GM12878 (cell line): ENCODE measurements around the gene QPRT. TPM values are rescaled to one million over a fixed set of nuclear protein-coding genes. Genes with fewer than 3 reads are reported as not detected.

Experiments used
- CREM ChIP-seq: IDR thresholded peaks from 2 replicates; pipeline ENCODE4 v1.6.1; 2014; ENCODE audit warnings: antibody characterized with exemption, low read depth
- EP300 ChIP-seq, 2 experiments: fragments of 150-350 bp in 1 of 2; IDR thresholded peaks; 2 replicates each; pipeline ENCODE4 v1.6.1; 2011 to 2012; ENCODE audit warnings: low read depth in 2 of 2, low read length in 2 of 2, borderline replicate concordance in 1 of 2, improper control_type of control experiment in 1 of 2, inconsistent platforms in 1 of 2; ENCODE audit not compliant: control insufficient read depth in 1 of 2
- GATAD2B ChIP-seq: fragments of 450-650 bp; conservative IDR thresholded peaks from 2 replicates; pipeline ENCODE4 v1.6.1; 2017; ENCODE audit warnings: low read depth, mild to moderate bottlenecking, moderate library complexity
- IKZF1 ChIP-seq: fragments of 450-650 bp; conservative IDR thresholded peaks from 2 replicates; pipeline ENCODE4 v1.6.1; 2017; ENCODE audit warnings: antibody characterized with exemption, mild to moderate bottlenecking
- MEF2B ChIP-seq: fragments of 450-650 bp; IDR thresholded peaks from 2 replicates; pipeline ENCODE4 v1.6.1; 2018; ENCODE audit warnings: mild to moderate bottlenecking, moderate library complexity; ENCODE audit not compliant: partially characterized antibody, poor library complexity, severe bottlenecking
- MXI1 ChIP-seq: fragments of 150-350 bp; IDR thresholded peaks from 2 replicates; pipeline ENCODE4 v1.6.1; 2011; ENCODE audit warnings: low read depth, mild to moderate bottlenecking, inconsistent platforms, low read length, improper control_type of control experiment
- NFIC ChIP-seq: IDR thresholded peaks from 2 replicates; pipeline ENCODE4 v1.6.1; 2012; ENCODE audit warnings: low read depth, mild to moderate bottlenecking, inconsistent platforms, low read length, moderate library complexity
- RELA ChIP-seq: fragments of 450-650 bp; IDR thresholded peaks from 2 replicates; pipeline ENCODE4 v1.8.0; 2014; ENCODE audit warnings: borderline replicate concordance; ENCODE audit not compliant: partially characterized antibody
- SMAD5 ChIP-seq: IDR thresholded peaks from 2 replicates; pipeline ENCODE4 v1.6.1; 2016; ENCODE audit warnings: antibody characterized with exemption, low read depth
- STAT1 ChIP-seq: fragments of 450-650 bp; conservative IDR thresholded peaks from 2 replicates; pipeline ENCODE4 v1.6.1; 2014; ENCODE audit warnings: antibody characterized with exemption, mild to moderate bottlenecking
- TBL1XR1 ChIP-seq: IDR thresholded peaks from 2 replicates; pipeline ENCODE4 v1.6.1; 2012; ENCODE audit warnings: low read depth, low read length, improper control_type of control experiment
- YY1 ChIP-seq: IDR thresholded peaks from 2 replicates; pipeline ENCODE4 v1.6.1; 2011; ENCODE audit warnings: low read depth, mild to moderate bottlenecking, low read length
- ZNF207 ChIP-seq: fragments of 450-650 bp; IDR thresholded peaks from 2 replicates; pipeline ENCODE4 v1.6.1; 2014; ENCODE audit warnings: antibody characterized with exemption, mild to moderate bottlenecking, borderline replicate concordance
- ZNF622 ChIP-seq: fragments of 450-650 bp; IDR thresholded peaks from 2 replicates; pipeline ENCODE4 v1.6.1; 2017; ENCODE audit warnings: mild to moderate bottlenecking, inconsistent platforms
- polyA plus RNA-seq, 11 experiments: library from polyadenylated mRNA; depleted of rRNA in 4 of 11; unstranded in 6 of 11; stranded (reverse) in 5 of 11; fragments of >200 nt; fragmentation: Nextera tagmentation in 4 of 11; fragmentation: Illumina TruSeq in 1 of 11; extraction: Ambion mirVana in 4 of 11; extraction: Trizol in 1 of 11; gene quantifications; 1 replicate in 1 of 11; 2 replicates in 10 of 11; pipeline versions ENCODE4 v1.2.1 to v1.2.3, GENCODE V29; 2011 to 2016; ENCODE audit warnings: inconsistent platforms in 2 of 11, missing spikeins in 2 of 11, low read depth in 1 of 11
- total RNA-seq, 4 experiments: library from RNA; depleted of rRNA in 3 of 4; stranded (reverse); fragments of >200 nt in 3 of 4; fragmentation: Illumina TruSeq in 1 of 4; extraction: Trizol in 1 of 4; gene quantifications; 2 replicates each; pipeline versions ENCODE4 v1.2.1 to v1.2.3, GENCODE V29; 2013 to 2021
- TF ChIP-seq, protein P1 (sequence below): fragments of 450-650 bp; IDR thresholded peaks from 2 replicates; pipeline ENCODE4 v1.6.1; 2018; ENCODE audit warnings: mild to moderate bottlenecking, low read depth, moderate library complexity; ENCODE audit not compliant: partially characterized antibody
- TF ChIP-seq, protein P2 (sequence below): fragments of 450-650 bp; IDR thresholded peaks from 2 replicates; pipeline ENCODE4 v1.6.1; 2016; ENCODE audit warnings: mild to moderate bottlenecking
- TF ChIP-seq, protein P3 (sequence below): fragments of 450-650 bp; IDR thresholded peaks from 2 replicates; pipeline ENCODE4 v1.6.1; 2017; ENCODE audit warnings: low read depth, mild to moderate bottlenecking, moderate library complexity

QPRT gene
- total and polyA plus RNA-seq, 10 of the 15 experiments (the other 5 are each of a cell fraction or from before 2014, with no cell fraction given), result 2.7 to 43.0 (median 31.3) TPM

DNA sequence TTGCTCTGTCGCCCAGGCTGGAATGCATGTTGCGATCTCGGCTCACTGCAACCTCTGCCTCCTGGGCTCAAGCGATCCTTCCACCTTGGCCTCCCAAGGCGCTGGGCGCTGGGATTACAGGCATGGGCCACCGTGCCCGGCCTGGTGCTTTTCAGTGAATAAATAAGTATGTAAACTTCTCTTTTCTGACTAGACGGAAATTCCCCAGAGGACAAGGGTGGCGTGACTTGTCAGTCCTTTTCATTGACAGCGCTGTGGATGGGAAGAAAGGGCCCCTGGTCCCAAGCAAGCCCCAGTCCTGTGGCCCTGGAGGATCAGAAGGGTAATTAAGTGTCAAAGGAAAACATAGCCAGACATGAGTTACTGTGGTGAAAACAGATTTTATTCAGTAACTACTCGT, 25.5 kb upstream of the QPRT start (continued):
- TF ChIP-seq ZNF622, result no peak
- peak; percentile 94 for TF ChIP-seq MEF2B
- no peak for TF ChIP-seq TBL1XR1
- TF ChIP-seq ZNF207, result no peak
- TF ChIP-seq, protein P1, sequence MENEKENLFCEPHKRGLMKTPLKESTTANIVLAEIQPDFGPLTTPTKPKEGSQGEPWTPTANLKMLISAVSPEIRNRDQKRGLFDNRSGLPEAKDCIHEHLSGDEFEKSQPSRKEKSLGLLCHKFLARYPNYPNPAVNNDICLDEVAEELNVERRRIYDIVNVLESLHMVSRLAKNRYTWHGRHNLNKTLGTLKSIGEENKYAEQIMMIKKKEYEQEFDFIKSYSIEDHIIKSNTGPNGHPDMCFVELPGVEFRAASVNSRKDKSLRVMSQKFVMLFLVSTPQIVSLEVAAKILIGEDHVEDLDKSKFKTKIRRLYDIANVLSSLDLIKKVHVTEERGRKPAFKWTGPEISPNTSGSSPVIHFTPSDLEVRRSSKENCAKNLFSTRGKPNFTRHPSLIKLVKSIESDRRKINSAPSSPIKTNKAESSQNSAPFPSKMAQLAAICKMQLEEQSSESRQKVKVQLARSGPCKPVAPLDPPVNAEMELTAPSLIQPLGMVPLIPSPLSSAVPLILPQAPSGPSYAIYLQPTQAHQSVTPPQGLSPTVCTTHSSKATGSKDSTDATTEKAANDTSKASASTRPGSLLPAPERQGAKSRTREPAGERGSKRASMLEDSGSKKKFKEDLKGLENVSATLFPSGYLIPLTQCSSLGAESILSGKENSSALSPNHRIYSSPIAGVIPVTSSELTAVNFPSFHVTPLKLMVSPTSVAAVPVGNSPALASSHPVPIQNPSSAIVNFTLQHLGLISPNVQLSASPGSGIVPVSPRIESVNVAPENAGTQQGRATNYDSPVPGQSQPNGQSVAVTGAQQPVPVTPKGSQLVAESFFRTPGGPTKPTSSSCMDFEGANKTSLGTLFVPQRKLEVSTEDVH, result no peak
- no peak for TF ChIP-seq YY1
- TF ChIP-seq RELA, result peak; percentile 40
- TF ChIP-seq SMAD5, result no peak
- TF ChIP-seq STAT1, result no peak
- peak; percentile 28; the same call in 1 of the 2 replicates for TF ChIP-seq NFIC
- peak in 1 of 2 experiments; percentile 37; a peak in 2 of 4 replicates for TF ChIP-seq EP300 (IDR thresholded peaks at IDR 0.05; ENCODE audit: borderline replicate concordance in 1 of 2, control insufficient read depth in 1 of 2, low read depth in 2 of 2, low read length in 2 of 2)
- 0 out of 2 replicates have a peak, but pooled peaks have one; percentile 24 for TF ChIP-seq CREM
- TF ChIP-seq IKZF1, result peak; percentile 84
- TF ChIP-seq MXI1, result 0 out of 2 replicates have a peak, but pooled peaks have one; percentile 40
- TF ChIP-seq GATAD2B, result peak; percentile 74; the same call in 1 of the 2 replicates
- TF ChIP-seq, protein P2, sequence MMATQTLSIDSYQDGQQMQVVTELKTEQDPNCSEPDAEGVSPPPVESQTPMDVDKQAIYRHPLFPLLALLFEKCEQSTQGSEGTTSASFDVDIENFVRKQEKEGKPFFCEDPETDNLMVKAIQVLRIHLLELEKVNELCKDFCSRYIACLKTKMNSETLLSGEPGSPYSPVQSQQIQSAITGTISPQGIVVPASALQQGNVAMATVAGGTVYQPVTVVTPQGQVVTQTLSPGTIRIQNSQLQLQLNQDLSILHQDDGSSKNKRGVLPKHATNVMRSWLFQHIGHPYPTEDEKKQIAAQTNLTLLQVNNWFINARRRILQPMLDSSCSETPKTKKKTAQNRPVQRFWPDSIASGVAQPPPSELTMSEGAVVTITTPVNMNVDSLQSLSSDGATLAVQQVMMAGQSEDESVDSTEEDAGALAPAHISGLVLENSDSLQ, result peak; percentile 88
- TF ChIP-seq, protein P3, sequence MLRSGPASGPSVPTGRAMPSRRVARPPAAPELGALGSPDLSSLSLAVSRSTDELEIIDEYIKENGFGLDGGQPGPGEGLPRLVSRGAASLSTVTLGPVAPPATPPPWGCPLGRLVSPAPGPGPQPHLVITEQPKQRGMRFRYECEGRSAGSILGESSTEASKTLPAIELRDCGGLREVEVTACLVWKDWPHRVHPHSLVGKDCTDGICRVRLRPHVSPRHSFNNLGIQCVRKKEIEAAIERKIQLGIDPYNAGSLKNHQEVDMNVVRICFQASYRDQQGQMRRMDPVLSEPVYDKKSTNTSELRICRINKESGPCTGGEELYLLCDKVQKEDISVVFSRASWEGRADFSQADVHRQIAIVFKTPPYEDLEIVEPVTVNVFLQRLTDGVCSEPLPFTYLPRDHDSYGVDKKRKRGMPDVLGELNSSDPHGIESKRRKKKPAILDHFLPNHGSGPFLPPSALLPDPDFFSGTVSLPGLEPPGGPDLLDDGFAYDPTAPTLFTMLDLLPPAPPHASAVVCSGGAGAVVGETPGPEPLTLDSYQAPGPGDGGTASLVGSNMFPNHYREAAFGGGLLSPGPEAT, result peak; percentile 89
